GM23338 (cell line): ENCODE measurements around the gene TRPM3. TPM values are rescaled to one million over a fixed set of nuclear protein-coding genes. Genes with fewer than 3 reads are reported as not detected.

Experiments used
- ATAC-seq: fragments of 200-7000 bp; cut with Tn5 transposase; 3 replicates; pipeline ENCODE4 v1.9.1; 2020
- DNase-seq: peaks from one replicate; pipeline ENCODE4 v3.0.0-alpha.2; 2015; ENCODE audit warnings: low spot score
- H2AFZ ChIP-seq: fragments of 200-600 bp; sonication (generic); 2 replicates; pipeline ENCODE4 v1.8.0; 2016; ENCODE audit warnings: antibody characterized with exemption, mild to moderate bottlenecking, moderate library complexity
- H3F3A ChIP-seq: fragments of 200-600 bp; sonication (generic); replicated peaks from 2 replicates; pipeline ENCODE4 v1.8.0; 2017; ENCODE audit warnings: antibody characterized with exemption, mixed run types, low read depth
- H3K27ac ChIP-seq: fragments of 200-600 bp; sonication (generic); 2 replicates; pipeline ENCODE4 v1.6.1; 2016; ENCODE audit warnings: low read depth
- H3K27me3 ChIP-seq: fragments of 200-600 bp; sonication (generic); 2 replicates; pipeline ENCODE4 v1.8.0; 2016; ENCODE audit warnings: mild to moderate bottlenecking, mixed run types, moderate library complexity; ENCODE audit not compliant: insufficient read depth
- H3K36me3 ChIP-seq: fragments of 200-600 bp; sonication (generic); 2 replicates; pipeline ENCODE4 v1.8.0; 2016; ENCODE audit warnings: mild to moderate bottlenecking; ENCODE audit not compliant: insufficient read depth
- H3K4me1 ChIP-seq: fragments of 200-600 bp; sonication (generic); 2 replicates; pipeline ENCODE4 v1.8.0; 2016; ENCODE audit warnings: mild to moderate bottlenecking, moderate library complexity; ENCODE audit not compliant: insufficient read depth
- H3K4me2 ChIP-seq: fragments of 200-600 bp; sonication (generic); 2 replicates; pipeline ENCODE4 v1.7.1; 2017; ENCODE audit warnings: mixed run types
- H3K4me3 ChIP-seq: fragments of 200-600 bp; sonication (generic); 2 replicates; pipeline ENCODE4 v1.6.1; 2016; ENCODE audit warnings: mixed run types
- H3K79me2 ChIP-seq: fragments of 200-600 bp; sonication (generic); replicated peaks from 2 replicates; pipeline ENCODE4 v1.8.0; 2017; ENCODE audit warnings: mild to moderate bottlenecking; ENCODE audit not compliant: insufficient read depth
- H3K9me2 ChIP-seq: fragments of 200-600 bp; sonication (generic); 2 replicates; pipeline ENCODE4 v1.8.0; 2017; ENCODE audit not compliant: insufficient read depth
- H4K20me1 ChIP-seq: fragments of 200-600 bp; sonication (generic); replicated peaks from 2 replicates; pipeline ENCODE4 v1.8.0; 2017; ENCODE audit warnings: mild to moderate bottlenecking; ENCODE audit not compliant: insufficient read depth
- H3K27ac Mint-ChIP-seq: 2 replicates; pipeline ENCODE4 v1.8.0; 2020; ENCODE audit warnings: inconsistent platforms, mild to moderate bottlenecking, moderate library complexity, mixed read lengths
- H3K27me3 Mint-ChIP-seq: 3 replicates; pipeline ENCODE4 v1.8.0; 2022; ENCODE audit warnings: low read depth, mild to moderate bottlenecking, moderate library complexity, mixed read lengths, inconsistent platforms; ENCODE audit not compliant: insufficient read depth, poor library complexity
- H3K36me3 Mint-ChIP-seq: 3 replicates; pipeline ENCODE4 v1.8.0; 2021; ENCODE audit warnings: low read depth, mild to moderate bottlenecking, inconsistent platforms, moderate library complexity, mixed read lengths
- H3K4me1 Mint-ChIP-seq: 3 replicates; pipeline ENCODE4 v1.8.0; 2020; ENCODE audit warnings: mild to moderate bottlenecking, inconsistent platforms, mixed read lengths
- H3K4me3 Mint-ChIP-seq: 3 replicates; pipeline ENCODE4 v1.8.0; 2021; ENCODE audit warnings: moderate library complexity, mild to moderate bottlenecking, inconsistent platforms, mixed read lengths
- H3K9me3 Mint-ChIP-seq: 3 replicates; pipeline ENCODE4 v1.8.0; 2020; ENCODE audit warnings: moderate library complexity, mild to moderate bottlenecking, inconsistent platforms, mixed read lengths
- CREB1 ChIP-seq: fragments of 250-450 bp; sonication (Bioruptor Pico); IDR thresholded peaks from 2 replicates; pipeline ENCODE4 v1.5.0; 2020; ENCODE audit warnings: low read depth, mild to moderate bottlenecking, moderate library complexity
- EZH2phosphoT487 ChIP-seq: fragments of 200-600 bp; sonication (generic); IDR thresholded peaks from one replicate; pipeline ENCODE4 v1.8.1; 2018; ENCODE audit warnings: antibody characterized with exemption; ENCODE audit not compliant: unreplicated experiment
- JUNB ChIP-seq: IDR thresholded peaks from one replicate; pipeline ENCODE4 v1.6.1; 2016; ENCODE audit warnings: antibody characterized with exemption; ENCODE audit not compliant: unreplicated experiment
- NANOG ChIP-seq: IDR thresholded peaks from 2 replicates; pipeline ENCODE4 v1.6.1; 2016; ENCODE audit warnings: antibody characterized with exemption, borderline replicate concordance
- REST ChIP-seq: IDR thresholded peaks from one replicate; pipeline ENCODE4 v1.6.1; 2018; ENCODE audit warnings: antibody characterized with exemption; ENCODE audit not compliant: unreplicated experiment
- STAT1 ChIP-seq: IDR thresholded peaks from one replicate; pipeline ENCODE4 v1.6.1; 2016; ENCODE audit warnings: antibody characterized with exemption; ENCODE audit not compliant: unreplicated experiment
- polyA plus RNA-seq: library from polyadenylated mRNA; unstranded; fragments of >200 nt; fragmentation: Nextera tagmentation; extraction: Ambion mirVana; gene quantifications from 2 replicates; pipeline ENCODE4 v1.2.1, GENCODE V29; 2016
- total RNA-seq: library from RNA; depleted of rRNA; stranded (reverse); fragments of >200 nt; shearing (Covaris generic); gene quantifications from 2 replicates; pipeline ENCODE4 v1.2.3, GENCODE V29; 2014
- TF ChIP-seq, protein P1 (sequence below): fragments of 250-450 bp; sonication (Bioruptor Pico); IDR thresholded peaks from 2 replicates; pipeline ENCODE4 v1.5.0; 2020; ENCODE audit warnings: mild to moderate bottlenecking, moderate library complexity

TRPM3 gene
- total and polyA plus RNA-seq, 2 experiments from 2014 or later, result 2.8 to 8.2 TPM

- no peak for TF ChIP-seq STAT1
- DNase-seq, result no peak
- peaks cover 23% of the 10 kb centered on the region for H3K4me1 Mint-ChIP-seq
Observed at GRCh38 chr9:70802206-70802605, 319.2 kb downstream of the TRPM3 start.

DNA sequence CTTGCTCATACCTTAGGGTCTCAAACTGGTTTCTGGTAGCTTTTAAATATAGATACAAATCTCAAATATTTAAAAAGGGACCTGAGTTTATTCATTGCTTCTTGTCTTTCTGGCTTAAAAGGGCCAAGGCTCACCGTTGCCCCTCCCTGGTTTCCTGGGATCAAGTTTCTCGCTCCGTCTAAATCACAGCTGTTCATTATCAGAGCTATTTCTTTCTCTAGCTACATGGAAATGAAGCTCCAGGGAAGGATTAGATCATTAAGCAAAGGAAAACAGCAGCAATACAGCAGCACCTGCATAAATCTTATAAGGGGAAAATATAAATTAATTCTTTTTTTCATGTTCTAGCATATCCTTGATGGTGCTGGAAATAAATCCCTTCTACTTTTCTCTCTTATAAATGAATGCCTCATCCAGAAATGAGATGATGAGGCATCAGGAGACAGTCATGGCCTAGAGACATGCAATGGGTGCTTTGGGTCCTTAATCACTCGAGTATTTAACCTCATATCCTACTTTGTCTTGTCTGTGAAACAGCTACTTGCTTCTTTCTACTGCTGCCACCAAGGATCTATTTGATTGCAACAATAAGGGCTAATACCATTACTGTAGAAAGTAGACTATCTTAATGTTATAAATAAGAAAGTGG lies 320.1 kb downstream of the TRPM3 start:
- ATAC-seq (no peak), DNase-seq (no peak)
- Histone ChIP-seq H3K4me3 (no peak overlapping the region), H3K9me2 (no peaks in the 10 kb centered on the region), H3F3A (no peaks in the 10 kb centered on the region), H3K4me2 (no peak overlapping the region), H3K79me2 (no peaks in the 10 kb centered on the region), H3K27ac (no peak overlapping the region), H4K20me1 (no peaks in the 10 kb centered on the region), H3K4me1 (peaks cover 21% of the 10 kb centered on the region), H3K27me3 (no peaks in the 10 kb centered on the region), H2AFZ (no peak overlapping the region), H3K36me3 (no peaks in the 10 kb centered on the region)
- H3K9me3 Mint-ChIP-seq, result no peaks in the 10 kb centered on the region
- peaks cover 1% of the 10 kb centered on the region for H3K27me3 Mint-ChIP-seq
- TF ChIP-seq JUNB (no peak), CREB1 (CRISPR knock-in tag) (no peak)
- no peak overlapping the region for H3K27ac Mint-ChIP-seq
- H3K36me3 Mint-ChIP-seq, result no peaks in the 10 kb centered on the region; the same call in 2 of the 3 replicates
- H3K4me1 Mint-ChIP-seq, result peaks cover 23% of the 10 kb centered on the region
- no peak overlapping the region for H3K4me3 Mint-ChIP-seq

More at GRCh38 chr9:70802206-70802605, 319.2 kb downstream of the TRPM3 start:
- Mint-ChIP-seq H3K27me3 (peaks cover 1% of the 10 kb centered on the region), H3K9me3 (no peaks in the 10 kb centered on the region), H3K4me3 (no peak overlapping the region), H3K27ac (no peak overlapping the region), H3K36me3 (no peaks in the 10 kb centered on the region)
- Histone ChIP-seq H2AFZ (no peak overlapping the region), H3K36me3 (no peaks in the 10 kb centered on the region), H4K20me1 (no peaks in the 10 kb centered on the region), H3K79me2 (no peaks in the 10 kb centered on the region), H3K27ac (no peak overlapping the region), H3K4me2 (no peak overlapping the region), H3K4me3 (no peak overlapping the region), H3K9me2 (no peaks in the 10 kb centered on the region), H3K27me3 (no peaks in the 10 kb centered on the region), H3K4me1 (peaks cover 21% of the 10 kb centered on the region), H3F3A (no peaks in the 10 kb centered on the region)
- no peak for ATAC-seq

- no peaks in the 10 kb centered on the region for H3F3A ChIP-seq
- H3K9me3 Mint-ChIP-seq, result no peaks in the 10 kb centered on the region
- no peaks in the 10 kb centered on the region for H4K20me1 ChIP-seq
- H2AFZ ChIP-seq, result no peak overlapping the region
- ATAC-seq, result no peak
- H3K9me2 ChIP-seq, result no peaks in the 10 kb centered on the region
- H3K4me1 Mint-ChIP-seq, result peaks cover 14% of the 10 kb centered on the region
- H3K4me3 Mint-ChIP-seq, result no peak overlapping the region
- H3K4me1 ChIP-seq, result peaks cover 14% of the 10 kb centered on the region
- no peak overlapping the region for H3K27ac Mint-ChIP-seq
- DNase-seq, result no peak
- no peaks in the 10 kb centered on the region for H3K27me3 Mint-ChIP-seq
- H3K27ac ChIP-seq, result no peak overlapping the region
- no peak overlapping the region for H3K4me3 ChIP-seq
- H3K36me3 ChIP-seq, result no peaks in the 10 kb centered on the region
- no peaks in the 10 kb centered on the region; the same call in 2 of the 3 replicates for H3K36me3 Mint-ChIP-seq
- H3K27me3 ChIP-seq, result no peaks in the 10 kb centered on the region
- no peak overlapping the region for H3K4me2 ChIP-seq
- no peaks in the 10 kb centered on the region for H3K79me2 ChIP-seq
- TF ChIP-seq NANOG (no peak), STAT1 (no peak), REST (no peak), EZH2phosphoT487 (no peak), JUNB (no peak)
- TF ChIP-seq, protein P1, sequence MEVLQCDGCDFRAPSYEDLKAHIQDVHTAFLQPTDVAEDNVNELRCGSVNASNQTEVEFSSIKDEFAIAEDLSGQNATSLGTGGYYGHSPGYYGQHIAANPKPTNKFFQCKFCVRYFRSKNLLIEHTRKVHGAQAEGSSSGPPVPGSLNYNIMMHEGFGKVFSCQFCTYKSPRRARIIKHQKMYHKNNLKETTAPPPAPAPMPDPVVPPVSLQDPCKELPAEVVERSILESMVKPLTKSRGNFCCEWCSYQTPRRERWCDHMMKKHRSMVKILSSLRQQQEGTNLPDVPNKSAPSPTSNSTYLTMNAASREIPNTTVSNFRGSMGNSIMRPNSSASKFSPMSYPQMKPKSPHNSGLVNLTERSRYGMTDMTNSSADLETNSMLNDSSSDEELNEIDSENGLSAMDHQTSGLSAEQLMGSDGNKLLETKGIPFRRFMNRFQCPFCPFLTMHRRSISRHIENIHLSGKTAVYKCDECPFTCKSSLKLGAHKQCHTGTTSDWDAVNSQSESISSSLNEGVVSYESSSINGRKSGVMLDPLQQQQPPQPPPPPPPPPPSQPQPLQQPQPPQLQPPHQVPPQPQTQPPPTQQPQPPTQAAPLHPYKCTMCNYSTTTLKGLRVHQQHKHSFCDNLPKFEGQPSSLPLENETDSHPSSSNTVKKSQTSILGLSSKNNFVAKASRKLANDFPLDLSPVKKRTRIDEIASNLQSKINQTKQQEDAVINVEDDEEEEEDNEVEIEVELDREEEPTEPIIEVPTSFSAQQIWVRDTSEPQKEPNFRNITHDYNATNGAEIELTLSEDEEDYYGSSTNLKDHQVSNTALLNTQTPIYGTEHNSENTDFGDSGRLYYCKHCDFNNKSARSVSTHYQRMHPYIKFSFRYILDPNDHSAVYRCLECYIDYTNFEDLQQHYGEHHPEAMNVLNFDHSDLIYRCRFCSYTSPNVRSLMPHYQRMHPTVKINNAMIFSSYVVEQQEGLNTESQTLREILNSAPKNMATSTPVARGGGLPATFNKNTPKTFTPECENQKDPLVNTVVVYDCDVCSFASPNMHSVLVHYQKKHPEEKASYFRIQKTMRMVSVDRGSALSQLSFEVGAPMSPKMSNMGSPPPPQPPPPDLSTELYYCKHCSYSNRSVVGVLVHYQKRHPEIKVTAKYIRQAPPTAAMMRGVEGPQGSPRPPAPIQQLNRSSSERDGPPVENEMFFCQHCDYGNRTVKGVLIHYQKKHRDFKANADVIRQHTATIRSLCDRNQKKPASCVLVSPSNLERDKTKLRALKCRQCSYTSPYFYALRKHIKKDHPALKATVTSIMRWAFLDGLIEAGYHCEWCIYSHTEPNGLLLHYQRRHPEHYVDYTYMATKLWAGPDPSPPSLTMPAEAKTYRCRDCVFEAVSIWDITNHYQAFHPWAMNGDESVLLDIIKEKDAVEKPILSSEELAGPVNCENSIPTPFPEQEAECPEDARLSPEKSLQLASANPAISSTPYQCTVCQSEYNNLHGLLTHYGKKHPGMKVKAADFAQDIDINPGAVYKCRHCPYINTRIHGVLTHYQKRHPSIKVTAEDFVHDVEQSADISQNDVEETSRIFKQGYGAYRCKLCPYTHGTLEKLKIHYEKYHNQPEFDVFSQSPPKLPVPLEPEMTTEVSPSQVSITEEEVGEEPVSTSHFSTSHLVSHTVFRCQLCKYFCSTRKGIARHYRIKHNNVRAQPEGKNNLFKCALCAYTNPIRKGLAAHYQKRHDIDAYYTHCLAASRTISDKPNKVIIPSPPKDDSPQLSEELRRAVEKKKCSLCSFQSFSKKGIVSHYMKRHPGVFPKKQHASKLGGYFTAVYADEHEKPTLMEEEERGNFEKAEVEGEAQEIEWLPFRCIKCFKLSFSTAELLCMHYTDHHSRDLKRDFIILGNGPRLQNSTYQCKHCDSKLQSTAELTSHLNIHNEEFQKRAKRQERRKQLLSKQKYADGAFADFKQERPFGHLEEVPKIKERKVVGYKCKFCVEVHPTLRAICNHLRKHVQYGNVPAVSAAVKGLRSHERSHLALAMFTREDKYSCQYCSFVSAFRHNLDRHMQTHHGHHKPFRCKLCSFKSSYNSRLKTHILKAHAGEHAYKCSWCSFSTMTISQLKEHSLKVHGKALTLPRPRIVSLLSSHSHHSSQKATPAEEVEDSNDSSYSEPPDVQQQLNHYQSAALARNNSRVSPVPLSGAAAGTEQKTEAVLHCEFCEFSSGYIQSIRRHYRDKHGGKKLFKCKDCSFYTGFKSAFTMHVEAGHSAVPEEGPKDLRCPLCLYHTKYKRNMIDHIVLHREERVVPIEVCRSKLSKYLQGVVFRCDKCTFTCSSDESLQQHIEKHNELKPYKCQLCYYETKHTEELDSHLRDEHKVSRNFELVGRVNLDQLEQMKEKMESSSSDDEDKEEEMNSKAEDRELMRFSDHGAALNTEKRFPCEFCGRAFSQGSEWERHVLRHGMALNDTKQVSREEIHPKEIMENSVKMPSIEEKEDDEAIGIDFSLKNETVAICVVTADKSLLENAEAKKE, result no peak
Observed at GRCh38 chr9:70798018-70798417, 323.4 kb downstream of the TRPM3 start.
